Measurements from ENCODE around the gene CCR3. TPM values are rescaled to one million over a fixed set of nuclear protein-coding genes. Genes with fewer than 3 reads are reported as not detected.

CCR3 gene
- polyA plus RNA-seq, 1 donor (not counting 4 experiments of a cell fraction or from before 2014, with no cell fraction given): 0.16 TPM

DNA sequence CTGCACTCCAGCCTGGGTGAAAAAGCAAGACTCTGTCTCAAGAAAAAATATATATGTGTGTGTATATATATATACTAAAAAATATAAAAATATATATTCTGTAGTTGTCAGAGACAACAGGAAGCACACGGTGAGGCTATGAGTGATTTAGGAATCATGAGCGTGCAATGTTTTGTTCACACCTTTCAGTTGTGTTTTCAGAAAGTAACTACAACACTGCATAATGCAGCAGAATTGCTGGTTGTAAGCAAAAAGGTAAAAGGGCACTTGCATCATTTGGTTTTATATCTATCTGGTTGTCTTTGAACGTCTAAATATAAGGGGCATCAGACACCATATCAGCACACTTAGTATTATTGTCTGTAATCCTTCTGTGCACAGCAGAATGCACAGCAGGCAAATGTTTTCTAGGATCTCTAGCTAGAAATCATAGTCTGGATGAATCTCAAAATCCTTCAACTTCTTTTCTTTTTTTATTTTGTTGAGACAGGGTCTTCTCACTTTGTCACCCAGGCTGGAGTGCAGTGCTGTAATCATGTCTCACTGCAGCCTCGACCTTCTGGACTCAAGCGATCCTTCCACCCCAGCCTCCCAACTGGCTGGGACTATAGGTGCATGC, 44.8 kb downstream of the CCR3 start:
- no peak for TF ChIP-seq EZH2 (IDR thresholded peaks at IDR 0.05; ENCODE audit: low read length)
- TF ChIP-seq, protein P1, sequence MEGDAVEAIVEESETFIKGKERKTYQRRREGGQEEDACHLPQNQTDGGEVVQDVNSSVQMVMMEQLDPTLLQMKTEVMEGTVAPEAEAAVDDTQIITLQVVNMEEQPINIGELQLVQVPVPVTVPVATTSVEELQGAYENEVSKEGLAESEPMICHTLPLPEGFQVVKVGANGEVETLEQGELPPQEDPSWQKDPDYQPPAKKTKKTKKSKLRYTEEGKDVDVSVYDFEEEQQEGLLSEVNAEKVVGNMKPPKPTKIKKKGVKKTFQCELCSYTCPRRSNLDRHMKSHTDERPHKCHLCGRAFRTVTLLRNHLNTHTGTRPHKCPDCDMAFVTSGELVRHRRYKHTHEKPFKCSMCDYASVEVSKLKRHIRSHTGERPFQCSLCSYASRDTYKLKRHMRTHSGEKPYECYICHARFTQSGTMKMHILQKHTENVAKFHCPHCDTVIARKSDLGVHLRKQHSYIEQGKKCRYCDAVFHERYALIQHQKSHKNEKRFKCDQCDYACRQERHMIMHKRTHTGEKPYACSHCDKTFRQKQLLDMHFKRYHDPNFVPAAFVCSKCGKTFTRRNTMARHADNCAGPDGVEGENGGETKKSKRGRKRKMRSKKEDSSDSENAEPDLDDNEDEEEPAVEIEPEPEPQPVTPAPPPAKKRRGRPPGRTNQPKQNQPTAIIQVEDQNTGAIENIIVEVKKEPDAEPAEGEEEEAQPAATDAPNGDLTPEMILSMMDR (optimal IDR thresholded peaks at IDR 0.05 in 1 of 3, IDR thresholded peaks at IDR 0.05 in 1 of 3, conservative IDR thresholded peaks at IDR 0.05 in 1 of 3; ENCODE audit: extremely low read depth in 1 of 3, insufficient read depth in 2 of 3, low read length in 3 of 3): no peak
- no peaks in the 10 kb centered on the region for H3K9me1 ChIP-seq (ENCODE audit: control insufficient read depth, extremely low read depth, insufficient read depth, low read length)
- no peaks in the 10 kb centered on the region for H3K4me1 ChIP-seq (ENCODE audit: control insufficient read depth, extremely low read depth, insufficient read depth, low read length)
- H3K36me3 ChIP-seq (ENCODE audit: control insufficient read depth in 2 of 2, extremely low read depth in 1 of 2, insufficient read depth in 2 of 2, low read length in 2 of 2): no peaks in the 10 kb centered on the region
- no peak overlapping the region for H3K4me3 ChIP-seq (ENCODE audit: control insufficient read depth in 2 of 3, extremely low read depth in 1 of 3, insufficient read depth in 2 of 3, low read depth in 1 of 3, low read length in 3 of 3)
- H3K27ac ChIP-seq (ENCODE audit: control insufficient read depth, insufficient read depth, low read length): no peak overlapping the region
- H3K9me3 ChIP-seq (ENCODE audit: control insufficient read depth, low read depth, low read length): no peaks in the 10 kb centered on the region
- no peaks in the 10 kb centered on the region for H3K79me2 ChIP-seq (ENCODE audit: control insufficient read depth, insufficient read depth, low read length)
- no peak overlapping the region for H2AFZ ChIP-seq (ENCODE audit: control insufficient read depth, low read length)
- H3K4me2 ChIP-seq (ENCODE audit: control insufficient read depth, extremely low read depth, insufficient read depth, low read depth, low read length): no peak overlapping the region
- no peak for DNase-seq (ENCODE audit: low read depth, low spot score)
- FAIRE-seq: no peak
- dilution Hi-C loops (cut with MboI; ENCODE audit: extremely low pct_ligation_motif_present, low sequenced_read_pairs): no loop called here
- H3K9ac ChIP-seq (ENCODE audit: control insufficient read depth, extremely low read depth, insufficient read depth, low read length): no peak overlapping the region
- H4K20me1 ChIP-seq (ENCODE audit: control insufficient read depth, extremely low read depth, insufficient read depth, low read length): no peaks in the 10 kb centered on the region
- no peaks in the 10 kb centered on the region for H3K27me3 ChIP-seq (ENCODE audit: control insufficient read depth, extremely low read depth, insufficient read depth, low read length)

DNA sequence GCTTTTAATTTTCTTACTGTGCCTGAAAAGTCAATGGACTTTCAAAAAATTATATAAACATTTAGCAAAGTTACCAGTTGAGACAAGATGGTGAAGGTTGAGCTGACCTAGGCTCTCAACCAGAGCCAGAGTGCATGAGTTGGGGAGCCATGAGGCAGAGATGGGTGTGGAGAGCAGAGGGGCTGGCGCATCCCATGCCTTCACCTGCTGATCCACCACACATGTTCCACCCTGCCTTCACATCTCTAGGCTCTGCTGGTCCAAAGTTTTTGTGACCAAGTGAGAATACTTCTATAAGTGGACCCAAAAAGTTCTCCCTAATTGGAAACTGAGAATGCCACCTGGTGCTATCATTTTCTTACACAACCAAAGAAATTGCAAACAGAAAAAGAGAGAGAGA, 47.3 kb downstream of the CCR3 start:
- Histone ChIP-seq H3K9ac (ENCODE audit: control insufficient read depth, extremely low read depth, insufficient read depth, low read length) (no peak overlapping the region), H3K36me3 (ENCODE audit: control insufficient read depth in 2 of 2, extremely low read depth in 1 of 2, insufficient read depth in 2 of 2, low read length in 2 of 2) (no peaks in the 10 kb centered on the region), H3K9me1 (ENCODE audit: control insufficient read depth, extremely low read depth, insufficient read depth, low read length) (no peaks in the 10 kb centered on the region), H4K20me1 (ENCODE audit: control insufficient read depth, extremely low read depth, insufficient read depth, low read length) (no peaks in the 10 kb centered on the region), H2AFZ (ENCODE audit: control insufficient read depth, low read length) (no peak overlapping the region), H3K4me2 (ENCODE audit: control insufficient read depth, extremely low read depth, insufficient read depth, low read depth, low read length) (no peak overlapping the region), H3K9me3 (ENCODE audit: control insufficient read depth, low read depth, low read length) (no peaks in the 10 kb centered on the region), H3K79me2 (ENCODE audit: control insufficient read depth, insufficient read depth, low read length) (no peaks in the 10 kb centered on the region), H3K4me3 (ENCODE audit: control insufficient read depth in 2 of 3, extremely low read depth in 1 of 3, insufficient read depth in 2 of 3, low read depth in 1 of 3, low read length in 3 of 3) (no peak overlapping the region), H3K4me1 (ENCODE audit: control insufficient read depth, extremely low read depth, insufficient read depth, low read length) (no peaks in the 10 kb centered on the region), H3K27ac (ENCODE audit: control insufficient read depth, insufficient read depth, low read length) (no peak overlapping the region), H3K27me3 (ENCODE audit: control insufficient read depth, extremely low read depth, insufficient read depth, low read length) (no peaks in the 10 kb centered on the region)
- no peak for DNase-seq (ENCODE audit: low read depth, low spot score)
- dilution Hi-C loops (cut with MboI; ENCODE audit: extremely low pct_ligation_motif_present, low sequenced_read_pairs): no loop called here
- no peak for FAIRE-seq
- TF ChIP-seq, protein P1 (optimal IDR thresholded peaks at IDR 0.05 in 1 of 3, IDR thresholded peaks at IDR 0.05 in 1 of 3, conservative IDR thresholded peaks at IDR 0.05 in 1 of 3; ENCODE audit: extremely low read depth in 1 of 3, insufficient read depth in 2 of 3, low read length in 3 of 3): no peak
- TF ChIP-seq EZH2 (IDR thresholded peaks at IDR 0.05; ENCODE audit: low read length): no peak
